NCI-H2171 (cell line): ENCODE measurements around the gene RMDN3.

Source experiments
- DNase-seq: peaks from one replicate; lab custom pipeline; 2025; lab: John Stamatoyannopoulos, UW

The RMDN3 gene

DNA sequence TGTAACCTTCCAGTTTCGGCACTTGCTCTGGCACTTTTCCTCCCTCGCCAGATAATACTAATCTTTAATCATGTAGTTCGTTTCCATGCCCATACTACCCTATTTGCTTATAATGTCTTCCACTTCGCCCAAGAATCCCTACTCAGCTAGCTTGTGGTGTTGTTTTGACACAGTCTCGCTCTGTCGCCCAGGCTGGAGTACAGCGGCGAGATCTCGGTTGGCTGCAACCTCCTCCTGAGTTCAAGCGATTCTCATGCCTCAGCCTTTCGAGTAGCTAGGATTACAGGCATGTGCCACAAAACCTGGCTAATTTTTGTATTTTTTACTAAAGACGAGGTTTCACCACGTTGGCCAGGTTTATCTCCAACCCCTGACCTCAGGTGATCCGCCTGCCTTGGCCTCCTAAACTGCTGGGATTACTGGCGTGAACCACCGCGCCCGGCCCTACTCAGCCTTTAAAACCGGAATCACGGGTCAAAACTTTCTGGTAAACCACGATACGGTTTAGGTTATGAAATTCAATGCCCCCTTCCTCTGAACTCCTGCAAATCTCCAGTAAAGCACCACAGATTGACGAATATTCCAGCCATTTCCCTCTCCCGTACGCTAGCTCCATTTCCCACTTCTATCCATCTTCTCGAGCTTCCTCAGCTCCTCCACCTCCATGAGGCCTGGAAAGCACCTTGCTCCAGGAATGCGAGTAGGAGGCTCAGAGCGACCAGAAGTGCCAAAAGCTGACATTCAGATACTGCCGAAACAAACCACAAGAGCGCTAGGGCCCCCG lies 61.0 kb downstream of the RMDN3 start:
- no peak for DNase-seq

- no peak for DNase-seq
Measured at GRCh38 chr15:40691737-40692136, 63.3 kb downstream of the RMDN3 start.

GRCh38 chr15:40688932-40689799 lies 65.9 kb downstream of the RMDN3 start:
- DNase-seq, result no peak
